Loucy (cell line): ENCODE results near the gene TRIM46.

Experiments
- EZH2phosphoT487 ChIP-seq: fragments of 200-600 bp; IDR thresholded peaks from 2 replicates; pipeline ENCODE4 v1.6.1; 2018; ENCODE audit warnings: antibody characterized with exemption, mild to moderate bottlenecking, moderate library complexity, borderline replicate concordance
- TF ChIP-seq, protein P1 (sequence below): fragments of 200-600 bp; sonication (generic); conservative IDR thresholded peaks from 2 replicates; pipeline ENCODE4 v1.5.1; 2014; ENCODE audit warnings: mild to moderate bottlenecking, antibody characterized with exemption, low read length

DNA sequence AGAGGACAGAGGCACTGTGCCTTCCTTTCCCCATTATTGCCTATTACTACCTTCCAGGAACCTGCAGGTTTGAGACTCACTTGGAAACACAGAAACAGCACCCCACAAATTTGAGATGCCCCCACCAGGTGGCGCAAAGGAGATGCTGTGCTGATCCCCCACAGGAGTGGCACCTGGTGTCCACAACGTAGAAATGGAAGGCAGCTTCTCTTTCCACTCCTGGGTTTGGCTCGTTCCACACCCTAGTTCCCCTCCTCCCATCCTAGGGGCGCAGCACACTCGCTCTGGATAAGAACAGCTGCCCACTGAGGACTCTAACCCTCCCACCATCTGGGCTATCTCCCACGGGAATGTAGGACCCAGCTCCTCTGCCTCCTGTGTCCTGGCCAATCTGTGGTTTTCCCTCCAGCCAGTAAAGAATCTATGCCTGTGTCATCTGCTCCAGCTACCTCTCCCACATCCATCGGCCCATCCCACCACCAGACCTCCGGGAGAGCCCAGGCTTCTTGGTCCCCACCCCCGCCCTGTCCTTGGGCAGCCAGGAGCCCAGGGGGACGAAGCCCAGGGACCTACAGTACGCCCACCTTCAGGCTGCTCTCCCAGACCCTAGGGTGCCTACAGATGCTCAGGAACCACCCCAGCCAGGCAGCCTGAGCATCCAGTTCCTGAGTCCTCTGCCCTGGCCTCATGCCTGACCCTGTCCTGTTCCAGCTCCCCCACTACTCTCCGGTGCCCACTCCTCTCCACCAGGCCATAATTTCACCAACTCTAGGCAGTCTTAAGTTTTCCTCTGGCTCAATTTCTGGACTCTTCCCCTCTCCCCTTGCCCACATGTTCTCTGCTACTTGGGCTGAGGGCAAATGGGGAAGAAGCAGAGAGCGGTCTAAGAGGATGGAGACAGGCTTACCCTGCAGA, 33.5 kb downstream of the TRIM46 start:
- TF ChIP-seq, protein P1, sequence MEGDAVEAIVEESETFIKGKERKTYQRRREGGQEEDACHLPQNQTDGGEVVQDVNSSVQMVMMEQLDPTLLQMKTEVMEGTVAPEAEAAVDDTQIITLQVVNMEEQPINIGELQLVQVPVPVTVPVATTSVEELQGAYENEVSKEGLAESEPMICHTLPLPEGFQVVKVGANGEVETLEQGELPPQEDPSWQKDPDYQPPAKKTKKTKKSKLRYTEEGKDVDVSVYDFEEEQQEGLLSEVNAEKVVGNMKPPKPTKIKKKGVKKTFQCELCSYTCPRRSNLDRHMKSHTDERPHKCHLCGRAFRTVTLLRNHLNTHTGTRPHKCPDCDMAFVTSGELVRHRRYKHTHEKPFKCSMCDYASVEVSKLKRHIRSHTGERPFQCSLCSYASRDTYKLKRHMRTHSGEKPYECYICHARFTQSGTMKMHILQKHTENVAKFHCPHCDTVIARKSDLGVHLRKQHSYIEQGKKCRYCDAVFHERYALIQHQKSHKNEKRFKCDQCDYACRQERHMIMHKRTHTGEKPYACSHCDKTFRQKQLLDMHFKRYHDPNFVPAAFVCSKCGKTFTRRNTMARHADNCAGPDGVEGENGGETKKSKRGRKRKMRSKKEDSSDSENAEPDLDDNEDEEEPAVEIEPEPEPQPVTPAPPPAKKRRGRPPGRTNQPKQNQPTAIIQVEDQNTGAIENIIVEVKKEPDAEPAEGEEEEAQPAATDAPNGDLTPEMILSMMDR = peak; percentile 94
- TF ChIP-seq EZH2phosphoT487 = no peak
